Hindlimb muscle (tissue), 1 donor: ENCODE data around the gene SAMD14. TPM values are rescaled to one million over a fixed set of nuclear protein-coding genes. Genes with fewer than 3 reads are reported as not detected.
"Not testable (repeated sequence)": the region's sequence is repeated elsewhere in the genome, so short reads cannot be mapped to it uniquely, and the experiment has no call there.

Experiments used
- DNase-seq: peaks from one replicate; pipeline ENCODE4 v3.0.0-alpha.2; 2013
- polyA plus RNA-seq: library from polyadenylated mRNA; unstranded; fragments of 120-200 nt; gene quantifications from one replicate; pipeline ENCODE4 v1.2.1, GENCODE V29; 2013; ENCODE audit not compliant: insufficient read length

SAMD14 gene
- polyA plus RNA-seq, 1 donor, result 4.0 TPM

DNA sequence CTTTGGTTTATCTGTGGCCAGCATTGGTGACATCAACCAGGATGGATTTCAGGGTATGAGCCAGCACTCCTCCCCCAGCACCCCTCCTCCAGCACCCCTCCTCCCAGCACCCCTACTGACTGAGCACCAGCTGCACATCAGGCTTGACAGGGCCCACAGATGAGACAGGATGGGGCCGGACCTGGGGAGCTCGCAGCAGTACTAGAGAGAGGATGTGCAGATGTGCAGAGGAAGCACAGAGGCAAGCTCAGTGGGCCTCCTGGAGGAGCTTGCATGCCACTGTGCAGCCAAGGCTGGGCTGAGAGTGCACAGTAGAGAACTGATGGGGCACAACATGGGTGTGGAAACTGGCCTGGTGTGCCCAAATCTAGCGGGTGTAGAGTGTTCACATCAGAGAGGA, 57.8 kb downstream of the SAMD14 start:
- no peak for DNase-seq

GRCh38 chr17:50071692-50072091, 58.3 kb downstream of the SAMD14 start:
- no peak for DNase-seq

DNA sequence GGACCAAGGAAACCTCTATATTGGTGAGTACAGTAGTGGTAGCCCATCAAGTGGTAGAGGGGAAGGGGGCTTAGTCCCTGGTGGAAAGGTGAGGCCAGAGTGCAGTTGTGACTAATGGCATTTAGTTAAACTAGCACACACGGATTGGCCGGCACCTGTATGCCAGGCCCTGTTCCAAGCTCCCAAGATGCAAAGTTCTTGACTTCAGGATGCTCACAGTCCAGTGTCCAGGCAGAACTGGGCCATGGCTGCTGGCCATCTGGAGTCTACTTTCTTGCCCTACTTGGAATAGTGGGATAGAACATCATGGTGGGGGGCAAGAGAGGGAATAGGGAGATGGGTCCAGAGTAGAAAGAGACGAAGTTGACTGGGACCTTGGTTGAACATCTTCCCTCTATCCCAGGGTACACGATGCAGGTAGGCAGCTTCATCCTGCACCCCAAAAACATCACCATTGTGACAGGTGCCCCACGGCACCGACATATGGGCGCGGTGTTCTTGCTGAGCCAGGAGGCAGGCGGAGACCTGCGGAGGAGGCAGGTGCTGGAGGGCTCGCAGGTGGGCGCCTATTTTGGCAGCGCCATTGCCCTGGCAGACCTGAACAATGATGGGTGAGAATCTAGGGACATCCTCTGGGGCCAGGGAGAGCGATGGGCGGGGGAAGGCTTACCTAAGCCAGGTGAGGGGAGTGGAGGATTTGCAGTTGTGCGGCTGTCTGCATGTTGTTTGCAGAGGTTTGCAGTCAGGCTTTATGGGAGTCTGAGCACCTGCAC, 58.9 kb downstream of the SAMD14 start:
- DNase-seq, result no peak

GRCh38 chr17:50067996-50068395, 62.0 kb downstream of the SAMD14 start:
- no peak for DNase-seq

- no peak for DNase-seq
Observed at GRCh38 chr17:50066995-50067394, 63.0 kb downstream of the SAMD14 start.

DNA sequence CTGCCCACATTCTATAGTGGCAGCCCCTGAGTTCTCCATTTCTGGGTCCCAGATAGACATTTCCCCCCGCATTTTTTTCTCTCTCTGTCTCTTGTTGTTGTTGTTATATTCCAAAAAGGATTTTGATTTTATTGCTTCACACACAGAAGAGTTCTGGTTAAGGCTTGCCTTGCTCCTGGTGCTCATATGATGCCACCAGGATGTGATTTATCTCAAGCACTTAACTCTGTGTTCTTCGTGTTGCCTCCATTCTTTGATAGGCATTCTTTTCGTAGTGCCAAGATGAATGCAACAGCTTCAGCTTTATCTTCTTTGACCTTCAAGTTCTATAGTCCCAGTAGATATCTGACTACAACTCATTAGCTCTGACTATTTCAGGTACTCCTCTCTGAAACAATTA, 64.9 kb downstream of the SAMD14 start:
- no peak for DNase-seq

DNA sequence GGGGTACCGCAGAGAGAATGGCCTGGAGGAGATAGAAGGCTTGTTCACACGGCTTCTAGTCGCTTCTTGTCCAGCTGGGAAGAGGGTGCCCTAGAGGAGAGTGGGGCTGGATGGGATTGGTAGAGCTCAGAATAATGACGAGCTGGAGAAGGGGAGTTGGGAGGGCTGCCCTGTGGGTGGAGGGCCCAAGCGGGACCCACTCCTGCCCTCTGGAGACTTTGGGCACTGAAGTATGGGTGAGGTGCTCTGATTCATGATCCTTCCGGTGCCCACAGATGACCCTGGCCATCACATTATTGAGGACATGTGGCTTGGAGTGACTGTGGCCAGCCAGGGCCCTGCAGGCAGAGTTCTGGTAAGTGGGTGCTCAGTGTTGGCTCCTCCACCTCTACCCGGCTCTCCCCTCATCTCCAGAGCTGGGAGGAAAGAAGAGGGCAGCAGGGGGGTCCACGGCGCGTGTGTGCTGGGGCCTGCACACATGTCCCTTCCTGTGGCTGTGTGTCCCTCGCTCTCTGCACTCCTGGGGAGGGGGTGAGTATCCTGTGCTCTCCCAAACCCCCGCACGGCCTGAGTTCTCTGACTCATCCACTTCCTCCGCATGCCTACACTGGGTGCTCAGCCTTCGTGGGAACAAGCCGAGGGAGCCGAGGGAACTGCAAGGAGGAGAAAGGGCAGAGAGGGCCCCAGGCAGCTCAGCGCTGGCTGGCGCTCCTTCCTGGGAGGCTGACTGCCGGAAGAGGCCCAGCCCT, 65.5 kb downstream of the SAMD14 start:
- no peak for DNase-seq

DNA sequence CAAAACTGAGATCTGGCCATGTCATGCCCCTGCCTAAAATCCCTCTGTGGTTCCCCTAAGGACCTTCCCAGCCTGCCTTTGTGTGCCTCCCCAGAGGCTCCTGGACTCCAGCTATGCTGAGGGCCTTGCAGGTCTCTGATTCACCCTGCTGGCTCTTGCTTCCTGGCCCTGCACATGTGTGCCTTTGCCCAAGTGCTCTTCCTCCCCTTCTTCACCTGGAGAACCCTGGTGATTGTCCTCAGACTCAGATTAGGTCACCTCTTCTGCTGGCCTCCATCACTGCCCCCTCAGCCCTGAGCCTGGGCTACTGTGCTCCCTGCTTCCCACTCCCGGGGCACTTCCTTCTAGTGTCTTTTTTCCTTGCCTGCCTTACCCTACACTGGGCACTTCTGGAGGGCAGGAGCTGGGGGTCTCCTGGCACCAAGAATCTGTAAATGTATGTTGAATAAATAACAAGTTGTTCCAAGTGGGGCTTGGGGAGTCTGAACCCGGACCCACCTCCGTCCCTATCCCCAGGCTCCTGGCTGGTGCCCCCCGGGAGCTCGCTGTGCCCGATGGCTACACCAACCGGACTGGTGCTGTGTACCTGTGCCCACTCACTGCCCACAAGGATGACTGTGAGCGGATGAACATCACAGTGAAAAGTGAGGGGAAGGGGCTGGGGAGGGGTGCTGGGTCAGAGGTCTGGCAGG, 66.3 kb downstream of the SAMD14 start:
- no peak for DNase-seq

- no peak for DNase-seq
Observed at GRCh38 chr17:50062293-50063243, 67.4 kb downstream of the SAMD14 start.

- DNase-seq, result not testable (repeated sequence)
Observed at GRCh38 chr17:50061713-50062045, 68.3 kb downstream of the SAMD14 start.

GRCh38 chr17:50060951-50061712, 68.8 kb downstream of the SAMD14 start:
- peak; percentile 80 for DNase-seq

Other genes with a start within 250 kb of the SAMD14 start
- 0.41 TPM for gene DLX4, start 161.0 kb downstream of the SAMD14 start, polyA plus RNA-seq
- gene DLX3, start 134.9 kb downstream of the SAMD14 start, polyA plus RNA-seq, result 0.31 TPM
- 41.8 TPM for gene ITGA3, start 74.0 kb downstream of the SAMD14 start, polyA plus RNA-seq
- gene PDK2, start 34.8 kb downstream of the SAMD14 start, polyA plus RNA-seq, result 98.0 TPM
- 41.1 TPM for gene PPP1R9B, start 20.5 kb upstream of the SAMD14 start, polyA plus RNA-seq
- 424 TPM for gene SGCA, start 35.8 kb upstream of the SAMD14 start, polyA plus RNA-seq
- gene COL1A1, start 71.5 kb upstream of the SAMD14 start, polyA plus RNA-seq, result 3,874 TPM
- 1.8 TPM for gene TMEM92, start 144.3 kb upstream of the SAMD14 start, polyA plus RNA-seq
- 27.3 TPM for gene XYLT2, start 216.0 kb upstream of the SAMD14 start, polyA plus RNA-seq
- gene MRPL27, start 243.0 kb upstream of the SAMD14 start, polyA plus RNA-seq, result 52.5 TPM
- 4.9 TPM for gene EME1, start 243.1 kb upstream of the SAMD14 start, polyA plus RNA-seq